Activated naive CD4-positive, alpha-beta T cell treated with Interleukin-2 at 50 U/mL for 16 hours (primary cell): ENCODE data around the gene MPP2.
"Not testable (repeated sequence)": the region's sequence is repeated elsewhere in the genome, so short reads cannot be mapped to it uniquely, and the experiment has no call there.

ENCODE experiments used
- DNase-seq: peaks from one replicate; pipeline ENCODE4 v3.0.0-alpha.2; 2020

The MPP2 gene

DNA sequence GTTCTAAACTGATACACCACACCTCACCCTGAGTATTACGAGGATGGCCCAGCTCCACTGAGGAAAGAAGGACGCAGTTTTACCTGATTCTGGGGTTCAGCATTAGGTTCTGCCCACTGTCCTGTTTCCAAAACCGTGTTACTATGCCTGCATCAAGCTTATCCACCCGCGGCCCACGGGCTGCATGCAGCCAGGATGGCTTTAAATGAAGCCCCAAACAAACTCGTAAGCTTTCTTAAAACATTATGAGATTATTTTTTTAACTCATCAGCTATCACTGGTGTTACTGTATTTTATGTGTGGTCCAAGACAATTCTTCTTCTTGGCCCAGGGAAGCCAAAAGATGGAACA lies 64.4 kb downstream of the MPP2 start:
- DNase-seq, result no peak

- DNase-seq, result not testable (repeated sequence)
Observed at GRCh38 chr17:43842091-43842974, 65.0 kb downstream of the MPP2 start.

DNA sequence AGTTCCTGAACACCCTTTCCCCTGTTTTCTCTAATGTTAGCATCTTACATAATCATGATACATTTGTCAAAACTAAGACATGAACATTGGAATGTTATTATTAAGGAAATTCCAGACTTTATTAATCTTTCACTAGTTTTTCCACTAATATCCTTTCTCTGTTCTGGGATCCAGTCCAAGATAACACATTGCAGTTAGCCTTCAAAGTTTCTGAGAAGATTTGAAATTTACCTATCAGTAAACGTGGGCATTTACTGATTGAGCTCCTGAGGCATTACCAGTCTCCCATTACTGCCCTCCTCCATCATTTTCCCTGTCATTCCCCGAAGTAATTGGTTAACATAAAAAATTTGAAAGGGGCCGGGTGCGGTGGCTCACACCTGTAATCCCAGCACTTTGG lies 66.1 kb downstream of the MPP2 start:
- no peak for DNase-seq

DNA sequence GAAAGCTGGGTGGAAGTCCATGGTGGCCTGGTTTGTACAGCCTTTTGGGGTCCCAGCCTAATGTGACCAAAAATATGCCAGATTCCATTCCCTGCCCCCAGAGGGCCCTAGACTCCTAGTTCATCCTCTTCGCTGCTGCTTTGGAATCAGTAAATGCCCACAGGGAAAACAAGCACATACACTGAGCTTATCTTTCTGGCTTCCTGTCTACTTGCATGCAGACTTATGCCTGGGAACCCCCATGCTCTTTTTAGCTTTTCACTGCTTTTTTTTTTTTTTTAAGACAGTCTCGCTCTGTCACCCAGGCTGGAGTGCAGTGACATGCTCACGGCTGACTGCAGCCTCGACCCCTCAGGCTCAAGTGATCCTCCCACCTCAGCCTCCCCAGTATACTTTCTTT lies 66.5 kb downstream of the MPP2 start:
- DNase-seq, result no peak

GRCh38 chr17:43839670-43840108 lies 67.6 kb downstream of the MPP2 start:
- no peak for DNase-seq

DNA sequence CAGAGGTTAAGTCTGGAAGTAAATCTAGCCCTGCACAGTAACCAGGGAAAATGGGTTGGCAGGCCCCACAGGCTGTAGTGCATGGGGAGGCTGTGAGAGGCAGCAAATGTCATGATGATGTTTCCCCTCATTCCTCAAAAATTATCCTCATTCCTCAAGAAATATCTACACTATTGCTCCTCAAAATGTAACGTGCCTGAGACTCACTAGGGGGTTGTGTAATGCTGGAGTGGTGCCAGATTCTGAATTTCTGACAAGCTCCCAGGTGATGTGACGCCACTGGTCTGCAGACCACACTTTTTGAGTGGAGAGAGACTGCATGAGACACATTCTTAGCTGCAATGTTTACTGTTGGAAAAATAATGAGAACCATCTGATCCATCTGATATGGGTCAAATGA lies 73.2 kb downstream of the MPP2 start:
- no peak for DNase-seq

DNA sequence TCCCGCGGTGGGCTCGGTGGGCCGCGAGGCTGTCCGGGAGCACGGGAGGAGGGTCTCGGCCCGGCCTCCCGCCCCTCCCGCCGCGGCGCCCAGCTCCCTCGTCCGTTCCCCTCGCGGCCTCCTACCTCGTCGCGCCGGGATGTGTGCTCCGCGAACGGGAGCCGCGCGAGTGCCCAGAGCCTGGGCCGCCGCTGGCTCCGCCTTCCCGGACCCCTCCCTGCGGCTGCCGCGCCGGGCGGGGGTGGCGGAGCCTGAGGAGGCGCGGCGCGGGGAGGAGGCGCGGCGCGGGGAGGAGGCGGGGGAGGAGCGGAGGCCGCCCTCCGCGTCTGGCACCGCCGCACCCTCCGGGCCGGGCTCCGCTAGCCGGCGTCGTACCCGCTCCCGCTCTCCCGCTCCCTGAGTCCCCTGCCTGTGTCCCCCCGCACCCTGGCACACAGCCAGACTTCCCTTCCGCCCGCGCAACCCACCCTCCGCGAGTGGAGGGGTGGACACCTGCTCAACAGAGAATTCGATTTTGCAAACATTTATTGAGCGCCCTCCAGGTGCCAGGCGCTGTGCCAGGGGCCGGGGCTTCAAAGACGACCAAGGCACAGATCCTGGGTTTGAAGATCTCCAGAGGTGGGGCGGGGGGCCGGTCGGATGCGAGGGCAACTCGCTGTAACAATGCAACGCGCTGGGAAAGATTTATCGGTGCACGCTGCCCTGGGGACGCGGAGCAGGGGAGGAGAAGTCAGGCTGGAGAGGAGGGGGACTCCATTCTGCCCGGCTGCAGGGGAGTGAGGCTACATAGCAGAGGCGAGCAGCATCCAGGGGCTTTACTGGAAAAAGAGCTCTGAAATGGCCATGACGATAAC lies 74.1 kb downstream of the MPP2 start, which contains the start of gene MPP3:
TSS of gene MPP3 (minus strand) at position 171 of the 854 bp plus-strand sequence. CDS start 1,240 bp downstream, outside the sequence.
- DNase-seq, result peak; percentile 52

DNA sequence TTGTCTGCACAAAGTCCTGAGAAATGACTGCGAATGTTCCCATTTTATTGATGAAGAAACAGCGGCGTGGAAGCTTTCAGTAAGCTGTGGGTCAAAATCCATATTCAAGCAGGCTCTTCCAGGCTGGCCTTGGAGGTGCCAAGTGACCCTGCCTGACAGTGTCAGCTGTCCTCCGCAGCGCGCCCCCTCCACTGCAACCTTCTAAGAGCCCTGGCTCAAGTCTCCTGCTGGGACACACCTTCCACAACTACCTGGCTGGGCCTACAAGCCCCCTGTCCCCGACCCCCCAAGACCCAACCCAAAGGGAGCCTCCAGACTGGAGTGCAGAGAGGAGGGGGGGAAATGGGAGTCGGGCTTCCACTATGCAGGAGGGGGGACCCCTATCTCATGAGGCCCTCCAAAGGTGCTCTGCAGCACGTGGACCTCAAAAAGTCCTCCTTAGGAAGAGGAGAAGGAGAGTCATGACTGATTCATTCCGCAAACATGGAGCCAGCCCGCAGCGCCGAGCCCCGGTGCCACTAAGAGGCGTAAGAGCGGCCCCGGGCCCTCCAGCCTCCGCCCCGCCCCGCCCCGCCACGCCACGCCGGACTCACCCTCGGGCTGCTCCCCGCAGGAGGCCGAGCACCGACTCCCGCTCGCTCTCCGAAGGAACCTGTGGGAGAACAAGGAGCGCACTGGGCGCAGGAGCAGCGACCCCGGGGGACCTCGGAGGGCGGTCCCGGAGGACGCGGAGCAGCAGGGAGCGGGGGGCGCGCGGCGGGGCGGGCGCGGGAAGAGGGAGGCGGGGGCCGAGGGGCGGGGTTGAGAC lies 75.0 kb downstream of the MPP2 start:
- peak; percentile 10 for DNase-seq

- no peak for DNase-seq
Observed at GRCh38 chr17:43831633-43832032, 75.7 kb downstream of the MPP2 start.

DNA sequence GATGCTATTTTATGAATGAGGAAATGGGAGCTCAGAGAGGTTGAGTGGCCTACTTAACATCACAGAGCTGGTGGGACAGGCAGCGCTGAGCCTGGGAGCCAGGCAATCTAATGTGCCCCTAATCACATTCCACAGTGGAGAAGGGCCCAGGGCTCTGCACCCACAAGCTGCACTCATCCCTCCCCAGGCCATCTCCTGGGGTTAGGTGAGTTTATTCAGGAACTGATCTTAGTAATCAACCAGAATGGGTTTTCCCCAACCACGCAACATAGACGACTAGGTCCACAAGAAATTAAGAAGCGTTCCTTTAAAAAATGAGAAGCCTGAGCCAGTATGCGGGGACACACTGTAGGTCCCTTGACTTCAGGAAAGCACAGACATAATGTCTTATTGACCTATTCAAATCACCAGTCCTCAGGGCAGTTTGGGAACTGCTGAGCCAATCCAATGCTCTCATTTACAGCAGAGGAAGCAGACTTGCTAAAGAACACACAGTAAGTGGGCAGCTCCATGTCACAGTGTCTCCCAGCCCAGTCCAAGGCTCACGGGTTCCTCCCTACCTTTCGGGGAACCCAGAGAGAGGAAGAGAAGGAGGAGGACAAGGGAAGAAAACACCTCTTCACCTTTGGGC lies 76.7 kb downstream of the MPP2 start:
- peak; percentile 10 for DNase-seq

GRCh38 chr17:43829738-43830137 lies 77.6 kb downstream of the MPP2 start:
- no peak for DNase-seq

GRCh38 chr17:43827596-43827995 lies 79.7 kb downstream of the MPP2 start:
- DNase-seq, result no peak

- DNase-seq, result no peak
Observed at GRCh38 chr17:43826206-43826605, 81.1 kb downstream of the MPP2 start.

DNA sequence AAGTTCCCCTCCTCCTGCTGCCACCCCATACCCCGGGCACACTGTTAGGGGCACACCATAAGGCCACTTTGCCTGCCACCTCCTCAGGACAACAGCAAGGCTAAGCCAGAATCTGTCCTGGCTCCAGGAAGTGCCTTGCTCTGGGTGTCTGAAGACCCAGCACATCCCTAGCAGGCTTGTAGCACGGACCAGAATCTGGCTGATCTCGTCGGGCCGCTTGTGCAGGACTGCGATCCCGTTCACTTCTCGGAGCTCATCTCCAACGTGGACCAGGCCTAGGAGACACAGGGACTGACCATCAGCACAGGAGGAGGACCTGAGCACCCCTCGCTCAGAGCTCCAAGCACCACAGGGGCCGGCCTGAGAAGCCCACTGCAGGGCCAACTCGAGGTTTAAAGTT lies 81.8 kb downstream of the MPP2 start:
- no peak for DNase-seq
